GM23338 (cell line): Measurements from ENCODE around the gene TAF10. TPM values are rescaled to one million over a fixed set of nuclear protein-coding genes. Genes with fewer than 3 reads are reported as not detected.

Experiments used
- ATAC-seq: fragments of 200-7000 bp; cut with Tn5 transposase; 3 replicates; pipeline ENCODE4 v1.9.1; 2020
- DNase-seq: peaks from one replicate; pipeline ENCODE4 v3.0.0-alpha.2; 2015; ENCODE audit warnings: low spot score
- H2AFZ ChIP-seq: fragments of 200-600 bp; sonication (generic); 2 replicates; pipeline ENCODE4 v1.8.0; 2016; ENCODE audit warnings: antibody characterized with exemption, mild to moderate bottlenecking, moderate library complexity
- H3F3A ChIP-seq: fragments of 200-600 bp; sonication (generic); replicated peaks from 2 replicates; pipeline ENCODE4 v1.8.0; 2017; ENCODE audit warnings: antibody characterized with exemption, mixed run types, low read depth
- H3K27ac ChIP-seq: fragments of 200-600 bp; sonication (generic); 2 replicates; pipeline ENCODE4 v1.6.1; 2016; ENCODE audit warnings: low read depth
- H3K27me3 ChIP-seq: fragments of 200-600 bp; sonication (generic); 2 replicates; pipeline ENCODE4 v1.8.0; 2016; ENCODE audit warnings: mild to moderate bottlenecking, mixed run types, moderate library complexity; ENCODE audit not compliant: insufficient read depth
- H3K36me3 ChIP-seq: fragments of 200-600 bp; sonication (generic); 2 replicates; pipeline ENCODE4 v1.8.0; 2016; ENCODE audit warnings: mild to moderate bottlenecking; ENCODE audit not compliant: insufficient read depth
- H3K4me1 ChIP-seq: fragments of 200-600 bp; sonication (generic); 2 replicates; pipeline ENCODE4 v1.8.0; 2016; ENCODE audit warnings: mild to moderate bottlenecking, moderate library complexity; ENCODE audit not compliant: insufficient read depth
- H3K4me2 ChIP-seq: fragments of 200-600 bp; sonication (generic); 2 replicates; pipeline ENCODE4 v1.7.1; 2017; ENCODE audit warnings: mixed run types
- H3K4me3 ChIP-seq: fragments of 200-600 bp; sonication (generic); 2 replicates; pipeline ENCODE4 v1.6.1; 2016; ENCODE audit warnings: mixed run types
- H3K79me2 ChIP-seq: fragments of 200-600 bp; sonication (generic); replicated peaks from 2 replicates; pipeline ENCODE4 v1.8.0; 2017; ENCODE audit warnings: mild to moderate bottlenecking; ENCODE audit not compliant: insufficient read depth
- H3K9me2 ChIP-seq: fragments of 200-600 bp; sonication (generic); 2 replicates; pipeline ENCODE4 v1.8.0; 2017; ENCODE audit not compliant: insufficient read depth
- H4K20me1 ChIP-seq: fragments of 200-600 bp; sonication (generic); replicated peaks from 2 replicates; pipeline ENCODE4 v1.8.0; 2017; ENCODE audit warnings: mild to moderate bottlenecking; ENCODE audit not compliant: insufficient read depth
- H3K27ac Mint-ChIP-seq: 2 replicates; pipeline ENCODE4 v1.8.0; 2020; ENCODE audit warnings: inconsistent platforms, mild to moderate bottlenecking, moderate library complexity, mixed read lengths
- H3K27me3 Mint-ChIP-seq: 3 replicates; pipeline ENCODE4 v1.8.0; 2022; ENCODE audit warnings: low read depth, mild to moderate bottlenecking, moderate library complexity, mixed read lengths, inconsistent platforms; ENCODE audit not compliant: insufficient read depth, poor library complexity
- H3K36me3 Mint-ChIP-seq: 3 replicates; pipeline ENCODE4 v1.8.0; 2021; ENCODE audit warnings: low read depth, mild to moderate bottlenecking, inconsistent platforms, moderate library complexity, mixed read lengths
- H3K4me1 Mint-ChIP-seq: 3 replicates; pipeline ENCODE4 v1.8.0; 2020; ENCODE audit warnings: mild to moderate bottlenecking, inconsistent platforms, mixed read lengths
- H3K4me3 Mint-ChIP-seq: 3 replicates; pipeline ENCODE4 v1.8.0; 2021; ENCODE audit warnings: moderate library complexity, mild to moderate bottlenecking, inconsistent platforms, mixed read lengths
- H3K9me3 Mint-ChIP-seq: 3 replicates; pipeline ENCODE4 v1.8.0; 2020; ENCODE audit warnings: moderate library complexity, mild to moderate bottlenecking, inconsistent platforms, mixed read lengths
- EZH2 ChIP-seq: fragments of 200-600 bp; sonication (generic); IDR thresholded peaks from one replicate; pipeline ENCODE4 v1.8.0; 2017; ENCODE audit warnings: antibody characterized with exemption, mild to moderate bottlenecking, low read depth; ENCODE audit not compliant: unreplicated experiment
- NANOG ChIP-seq: IDR thresholded peaks from 2 replicates; pipeline ENCODE4 v1.6.1; 2016; ENCODE audit warnings: antibody characterized with exemption, borderline replicate concordance
- polyA plus RNA-seq: library from polyadenylated mRNA; unstranded; fragments of >200 nt; fragmentation: Nextera tagmentation; extraction: Ambion mirVana; gene quantifications from 2 replicates; pipeline ENCODE4 v1.2.1, GENCODE V29; 2016
- total RNA-seq: library from RNA; depleted of rRNA; stranded (reverse); fragments of >200 nt; shearing (Covaris generic); gene quantifications from 2 replicates; pipeline ENCODE4 v1.2.3, GENCODE V29; 2014
- TF ChIP-seq, protein P1 (sequence below), 2 experiments: fragments of 200-600 bp in 1 of 2; sonication (generic) in 1 of 2; conservative IDR thresholded peaks; 2 replicates each; pipeline versions ENCODE4 v1.5.1 to v1.6.1; 2016 to 2017; ENCODE audit warnings: antibody characterized with exemption in 2 of 2, low read depth in 2 of 2, mild to moderate bottlenecking in 2 of 2, moderate library complexity in 1 of 2
- TF ChIP-seq, protein P2 (sequence below): IDR thresholded peaks from one replicate; pipeline ENCODE4 v1.6.1; 2018; ENCODE audit warnings: antibody characterized with exemption; ENCODE audit not compliant: unreplicated experiment

The TAF10 gene
- total and polyA plus RNA-seq, 2 experiments from 2014 or later, result 108 to 253 TPM

DNA sequence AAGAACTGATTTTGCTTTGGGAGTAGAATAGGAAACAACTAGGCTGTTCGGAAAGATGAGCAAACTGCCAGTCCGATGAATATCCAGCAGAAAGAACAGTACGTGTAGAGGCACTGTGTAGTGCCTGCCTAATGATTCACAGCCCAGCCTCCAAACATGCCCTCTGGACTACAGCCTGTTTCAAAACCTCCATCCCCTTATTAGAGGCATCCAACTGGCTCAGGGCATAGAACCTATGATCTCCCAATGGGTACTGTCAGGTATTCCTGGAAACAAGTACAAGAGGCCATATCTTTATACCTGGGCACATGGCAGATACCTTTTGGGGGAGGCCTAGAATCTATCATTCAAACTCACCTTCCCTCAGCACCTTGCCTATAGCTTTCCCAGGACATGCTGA is 13.5 kb downstream of the TAF10 start:
- Histone ChIP-seq H3K4me1 (no peaks in the 10 kb centered on the region; the same call in 1 of the 2 replicates), H3K27me3 (no peaks in the 10 kb centered on the region), H3K4me3 (no peak overlapping the region), H3K27ac (no peak overlapping the region), H3K79me2 (peaks cover 17% of the 10 kb centered on the region), H4K20me1 (no peaks in the 10 kb centered on the region; the same call in 1 of the 2 replicates), H3K4me2 (no peak overlapping the region), H3K9me2 (no peaks in the 10 kb centered on the region), H3F3A (no peaks in the 10 kb centered on the region), H3K36me3 (peaks cover 6% of the 10 kb centered on the region; the same call in 1 of the 2 replicates), H2AFZ (no peak overlapping the region)
- H3K27ac Mint-ChIP-seq, result no peak overlapping the region
- ATAC-seq, result no peak
- H3K36me3 Mint-ChIP-seq, result peaks cover 17% of the 10 kb centered on the region
- no peak overlapping the region for H3K4me3 Mint-ChIP-seq
- no peaks in the 10 kb centered on the region for H3K9me3 Mint-ChIP-seq
- peaks cover 10% of the 10 kb centered on the region; the same call in 2 of the 3 replicates for H3K4me1 Mint-ChIP-seq
- no peak for DNase-seq
- TF ChIP-seq, protein P1, sequence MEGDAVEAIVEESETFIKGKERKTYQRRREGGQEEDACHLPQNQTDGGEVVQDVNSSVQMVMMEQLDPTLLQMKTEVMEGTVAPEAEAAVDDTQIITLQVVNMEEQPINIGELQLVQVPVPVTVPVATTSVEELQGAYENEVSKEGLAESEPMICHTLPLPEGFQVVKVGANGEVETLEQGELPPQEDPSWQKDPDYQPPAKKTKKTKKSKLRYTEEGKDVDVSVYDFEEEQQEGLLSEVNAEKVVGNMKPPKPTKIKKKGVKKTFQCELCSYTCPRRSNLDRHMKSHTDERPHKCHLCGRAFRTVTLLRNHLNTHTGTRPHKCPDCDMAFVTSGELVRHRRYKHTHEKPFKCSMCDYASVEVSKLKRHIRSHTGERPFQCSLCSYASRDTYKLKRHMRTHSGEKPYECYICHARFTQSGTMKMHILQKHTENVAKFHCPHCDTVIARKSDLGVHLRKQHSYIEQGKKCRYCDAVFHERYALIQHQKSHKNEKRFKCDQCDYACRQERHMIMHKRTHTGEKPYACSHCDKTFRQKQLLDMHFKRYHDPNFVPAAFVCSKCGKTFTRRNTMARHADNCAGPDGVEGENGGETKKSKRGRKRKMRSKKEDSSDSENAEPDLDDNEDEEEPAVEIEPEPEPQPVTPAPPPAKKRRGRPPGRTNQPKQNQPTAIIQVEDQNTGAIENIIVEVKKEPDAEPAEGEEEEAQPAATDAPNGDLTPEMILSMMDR (conservative IDR thresholded peaks at IDR 0.05; ENCODE audit: low read depth in 2 of 2), result no peak
- TF ChIP-seq EZH2 (no peak), NANOG (no peak)
- H3K27me3 Mint-ChIP-seq, result no peaks in the 10 kb centered on the region

DNA sequence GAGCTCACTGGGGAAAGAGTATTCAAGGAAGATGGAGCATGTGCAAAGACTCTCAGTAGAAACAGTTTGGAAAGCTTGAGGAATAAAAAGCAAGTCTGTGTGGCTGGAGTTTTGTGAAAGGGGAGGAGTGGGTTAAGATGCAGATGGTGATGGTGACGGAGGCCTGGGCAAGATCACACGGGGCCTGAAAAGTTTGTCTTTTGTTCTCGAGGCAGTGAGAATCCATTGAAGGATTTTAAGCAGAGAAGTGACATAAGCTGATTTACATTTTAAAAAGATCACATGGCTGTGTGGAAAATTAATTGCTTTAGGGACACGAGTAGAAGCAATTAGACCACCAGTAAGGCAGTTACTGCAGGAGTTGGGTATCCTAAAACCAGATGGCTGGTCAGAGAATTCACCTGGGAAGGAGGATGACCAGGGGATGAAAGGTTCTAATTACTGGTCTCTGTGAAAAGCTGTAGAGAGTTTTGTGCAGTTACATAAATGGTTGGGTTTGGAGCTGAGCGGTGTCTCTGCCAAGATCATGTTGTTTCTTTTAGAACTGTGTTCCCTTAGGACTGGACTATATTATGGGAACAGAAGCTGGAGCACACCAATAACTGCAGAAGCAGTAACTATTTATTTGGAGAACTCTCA is 15.7 kb downstream of the TAF10 start:
- peaks cover 11% of the 10 kb centered on the region; the same call in 1 of the 2 replicates for H3K36me3 ChIP-seq

More for the DNA sequence above, 15.7 kb downstream of the TAF10 start:
- Mint-ChIP-seq H3K9me3 (no peaks in the 10 kb centered on the region), H3K36me3 (peaks cover 12% of the 10 kb centered on the region), H3K4me3 (no peak overlapping the region), H3K27me3 (no peaks in the 10 kb centered on the region), H3K4me1 (peaks cover 7% of the 10 kb centered on the region; the same call in 2 of the 3 replicates), H3K27ac (no peak overlapping the region)
- no peaks in the 10 kb centered on the region for H3K4me1 ChIP-seq
- ATAC-seq (no peak), DNase-seq (no peak)
- TF ChIP-seq, protein P2, sequence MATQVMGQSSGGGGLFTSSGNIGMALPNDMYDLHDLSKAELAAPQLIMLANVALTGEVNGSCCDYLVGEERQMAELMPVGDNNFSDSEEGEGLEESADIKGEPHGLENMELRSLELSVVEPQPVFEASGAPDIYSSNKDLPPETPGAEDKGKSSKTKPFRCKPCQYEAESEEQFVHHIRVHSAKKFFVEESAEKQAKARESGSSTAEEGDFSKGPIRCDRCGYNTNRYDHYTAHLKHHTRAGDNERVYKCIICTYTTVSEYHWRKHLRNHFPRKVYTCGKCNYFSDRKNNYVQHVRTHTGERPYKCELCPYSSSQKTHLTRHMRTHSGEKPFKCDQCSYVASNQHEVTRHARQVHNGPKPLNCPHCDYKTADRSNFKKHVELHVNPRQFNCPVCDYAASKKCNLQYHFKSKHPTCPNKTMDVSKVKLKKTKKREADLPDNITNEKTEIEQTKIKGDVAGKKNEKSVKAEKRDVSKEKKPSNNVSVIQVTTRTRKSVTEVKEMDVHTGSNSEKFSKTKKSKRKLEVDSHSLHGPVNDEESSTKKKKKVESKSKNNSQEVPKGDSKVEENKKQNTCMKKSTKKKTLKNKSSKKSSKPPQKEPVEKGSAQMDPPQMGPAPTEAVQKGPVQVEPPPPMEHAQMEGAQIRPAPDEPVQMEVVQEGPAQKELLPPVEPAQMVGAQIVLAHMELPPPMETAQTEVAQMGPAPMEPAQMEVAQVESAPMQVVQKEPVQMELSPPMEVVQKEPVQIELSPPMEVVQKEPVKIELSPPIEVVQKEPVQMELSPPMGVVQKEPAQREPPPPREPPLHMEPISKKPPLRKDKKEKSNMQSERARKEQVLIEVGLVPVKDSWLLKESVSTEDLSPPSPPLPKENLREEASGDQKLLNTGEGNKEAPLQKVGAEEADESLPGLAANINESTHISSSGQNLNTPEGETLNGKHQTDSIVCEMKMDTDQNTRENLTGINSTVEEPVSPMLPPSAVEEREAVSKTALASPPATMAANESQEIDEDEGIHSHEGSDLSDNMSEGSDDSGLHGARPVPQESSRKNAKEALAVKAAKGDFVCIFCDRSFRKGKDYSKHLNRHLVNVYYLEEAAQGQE, result no peak
- no peak overlapping the region for H3K4me3 ChIP-seq
- no peaks in the 10 kb centered on the region for H3K79me2 ChIP-seq
- H3K9me2 ChIP-seq, result no peaks in the 10 kb centered on the region
- H3K27ac ChIP-seq, result no peak overlapping the region
- no peaks in the 10 kb centered on the region for H3K27me3 ChIP-seq
- H3K4me2 ChIP-seq, result no peak overlapping the region
- no peaks in the 10 kb centered on the region for H3F3A ChIP-seq
- H4K20me1 ChIP-seq, result no peaks in the 10 kb centered on the region; the same call in 1 of the 2 replicates
- no peak overlapping the region for H2AFZ ChIP-seq
